ENCODE results near the gene SLC22A5. TPM values are rescaled to one million over a fixed set of nuclear protein-coding genes. Genes with fewer than 3 reads are reported as not detected.

The SLC22A5 gene
- total and polyA plus RNA-seq, 10 of the 15 experiments (the other 5 are each of a cell fraction or from before 2014, with no cell fraction given), result 1.1 to 4.4 (median 2.3) TPM

DNA sequence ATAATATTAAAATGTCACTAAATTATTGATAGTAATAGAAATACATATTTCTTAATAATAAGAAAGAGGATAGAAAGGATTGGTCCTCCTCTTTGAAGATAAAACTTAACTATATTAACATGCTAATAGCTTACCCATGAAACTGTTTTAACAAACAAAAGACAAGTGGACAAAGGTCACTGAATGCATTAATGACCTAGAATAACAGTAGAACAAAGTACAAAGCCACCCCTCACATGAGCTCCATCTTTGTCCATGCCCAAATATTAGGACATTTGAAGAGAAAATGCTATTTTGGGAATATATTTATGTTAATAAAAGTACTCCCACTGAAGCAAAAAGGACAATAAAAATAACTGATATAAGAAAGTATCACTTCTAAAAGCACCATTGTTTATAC, 34.1 kb upstream of the SLC22A5 start:
- ChIA-PET SMC1A (ENCODE audit: uncharacterized antibody, unreplicated experiment) (interaction anchor here (0.7 to 1.4 kb wide), 8 partner anchors 10 to 68 kb away, joined by 3 to 5 read pairs (median 3); partner anchors contain the start of gene SLC22A4), POLR2A (no interaction called here), CTCF (interaction anchor here (0.9 to 2.2 kb wide), 5 partner anchors 19 to 133 kb away, joined by 3 to 5 read pairs (median 3); no protein-coding TSS in a partner anchor), RAD21 (ENCODE audit: unreplicated experiment) (interaction anchor here (0.7 kb wide), 1 partner anchor 33 kb away, joined by 3 read pairs; no protein-coding TSS in a partner anchor)
- H3K27me3 ChIP-seq (replicated peaks in 1 of 2; ENCODE audit: control insufficient read depth in 2 of 2, insufficient read depth in 2 of 2, low read length in 1 of 2), result no peaks in the 10 kb centered on the region
- TF ChIP-seq SUPT20H (IDR thresholded peaks at IDR 0.05; ENCODE audit: borderline replicate concordance, control insufficient read depth, low read depth, low read length) (no peak), NR2F1 (conservative IDR thresholded peaks at IDR 0.05) (no peak), GABPA (IDR thresholded peaks at IDR 0.05; ENCODE audit: low read depth) (no peak), TCF3 (IDR thresholded peaks at IDR 0.05; ENCODE audit: borderline replicate concordance, insufficient read depth, low read depth, low read length) (no peak), CREM (IDR thresholded peaks at IDR 0.05; ENCODE audit: low read depth) (no peak), TAF1 (IDR thresholded peaks at IDR 0.05; ENCODE audit: borderline replicate concordance, low read depth, low read length) (no peak), BCLAF1 (IDR thresholded peaks at IDR 0.05) (no peak), SRF (IDR thresholded peaks at IDR 0.05; ENCODE audit: low read depth in 2 of 2, low read length in 2 of 2) (no peak), IRF5 (IDR thresholded peaks at IDR 0.05; ENCODE audit: borderline replicate concordance) (no peak), IRF4 (IDR thresholded peaks at IDR 0.05; ENCODE audit: low read depth, low read length) (no peak)
- TF ChIP-seq, protein P1, sequence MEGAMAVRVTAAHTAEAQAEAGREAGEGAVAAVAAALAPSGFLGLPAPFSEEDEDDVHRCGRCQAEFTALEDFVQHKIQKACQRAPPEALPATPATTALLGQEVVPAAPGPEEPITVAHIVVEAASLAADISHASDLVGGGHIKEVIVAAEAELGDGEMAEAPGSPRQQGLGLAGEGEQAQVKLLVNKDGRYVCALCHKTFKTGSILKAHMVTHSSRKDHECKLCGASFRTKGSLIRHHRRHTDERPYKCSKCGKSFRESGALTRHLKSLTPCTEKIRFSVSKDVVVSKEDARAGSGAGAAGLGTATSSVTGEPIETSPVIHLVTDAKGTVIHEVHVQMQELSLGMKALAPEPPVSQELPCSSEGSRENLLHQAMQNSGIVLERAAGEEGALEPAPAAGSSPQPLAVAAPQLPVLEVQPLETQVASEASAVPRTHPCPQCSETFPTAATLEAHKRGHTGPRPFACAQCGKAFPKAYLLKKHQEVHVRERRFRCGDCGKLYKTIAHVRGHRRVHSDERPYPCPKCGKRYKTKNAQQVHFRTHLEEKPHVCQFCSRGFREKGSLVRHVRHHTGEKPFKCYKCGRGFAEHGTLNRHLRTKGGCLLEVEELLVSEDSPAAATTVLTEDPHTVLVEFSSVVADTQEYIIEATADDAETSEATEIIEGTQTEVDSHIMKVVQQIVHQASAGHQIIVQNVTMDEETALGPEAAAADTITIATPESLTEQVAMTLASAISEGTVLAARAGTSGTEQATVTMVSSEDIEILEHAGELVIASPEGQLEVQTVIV (IDR thresholded peaks at IDR 0.05; ENCODE audit: borderline replicate concordance, partially characterized antibody), result no peak
- H3K4me1 ChIP-seq (ENCODE audit: control insufficient read depth, insufficient read depth, low read length), result no peaks in the 10 kb centered on the region
- no peak overlapping the region for H3K27ac ChIP-seq (ENCODE audit: control insufficient read depth, insufficient read depth)
- no peak for FAIRE-seq
- H2AFZ ChIP-seq (ENCODE audit: control insufficient read depth, low read depth, low read length), result no peak overlapping the region
- H3K9me3 ChIP-seq (replicated peaks; ENCODE audit: control insufficient read depth, insufficient read depth, low read length), result no peaks in the 10 kb centered on the region; the same call in 2 of the 3 replicates
- ATAC-seq, result no peak
- no peak overlapping the region for H3K4me3 ChIP-seq
- no TSS peak for BruUV-seq (replicated peaks)
- H3K36me3 ChIP-seq (ENCODE audit: control insufficient read depth in 2 of 2, insufficient read depth in 2 of 2, low read length in 1 of 2), result no peaks in the 10 kb centered on the region
- DNase-seq (ENCODE audit: low read depth, low spot score), result no peak
- H4K20me1 ChIP-seq (ENCODE audit: control insufficient read depth, insufficient read depth), result no peaks in the 10 kb centered on the region
- intact Hi-C loops (cut with micrococcal nuclease; ENCODE audit: unreplicated experiment) (no loop called here), in situ Hi-C loops (cut with MboI) (no loop called here)
- H3K4me2 ChIP-seq (ENCODE audit: control insufficient read depth, insufficient read depth), result no peak overlapping the region
- no peaks in the 10 kb centered on the region for H3K79me2 ChIP-seq (ENCODE audit: control insufficient read depth, insufficient read depth, low read length)
- no peak overlapping the region for H3K9ac ChIP-seq (ENCODE audit: control insufficient read depth, insufficient read depth, low read length)

All from GM12878 (cell line).